GM19455 (cell line): ENCODE data around the gene CRB3.
"Not testable (repeated sequence)": the region's sequence is repeated elsewhere in the genome, so short reads cannot be mapped to it uniquely, and the experiment has no call there.

Experiments
- ATAC-seq: cut with Tn5 transposase; IDR thresholded peaks from one replicate; pipeline ENCODE4 v1.9.1; 2021; ENCODE audit not compliant: unreplicated experiment

CRB3 gene

DNA sequence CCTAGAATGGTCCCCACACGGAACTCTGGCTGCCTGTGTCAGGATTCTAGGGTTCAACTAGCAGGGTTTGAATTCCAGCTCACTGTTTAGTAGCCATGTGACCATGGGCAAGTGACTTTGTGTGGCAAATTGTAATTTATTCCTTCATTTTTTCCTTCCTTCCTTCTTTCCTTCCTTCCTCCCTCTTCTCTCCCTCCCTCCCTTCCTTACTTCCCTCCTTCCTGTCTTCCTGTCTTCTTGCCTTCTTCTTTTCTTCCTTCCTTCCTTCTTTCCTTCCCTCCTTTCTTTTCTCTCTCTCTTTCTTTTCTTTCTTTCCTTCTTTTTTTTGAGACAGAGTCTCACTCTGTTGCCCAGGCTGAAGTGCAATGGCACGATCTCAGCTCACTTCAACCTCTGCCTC lies 26.1 kb downstream of the CRB3 start:
- no peak for ATAC-seq

DNA sequence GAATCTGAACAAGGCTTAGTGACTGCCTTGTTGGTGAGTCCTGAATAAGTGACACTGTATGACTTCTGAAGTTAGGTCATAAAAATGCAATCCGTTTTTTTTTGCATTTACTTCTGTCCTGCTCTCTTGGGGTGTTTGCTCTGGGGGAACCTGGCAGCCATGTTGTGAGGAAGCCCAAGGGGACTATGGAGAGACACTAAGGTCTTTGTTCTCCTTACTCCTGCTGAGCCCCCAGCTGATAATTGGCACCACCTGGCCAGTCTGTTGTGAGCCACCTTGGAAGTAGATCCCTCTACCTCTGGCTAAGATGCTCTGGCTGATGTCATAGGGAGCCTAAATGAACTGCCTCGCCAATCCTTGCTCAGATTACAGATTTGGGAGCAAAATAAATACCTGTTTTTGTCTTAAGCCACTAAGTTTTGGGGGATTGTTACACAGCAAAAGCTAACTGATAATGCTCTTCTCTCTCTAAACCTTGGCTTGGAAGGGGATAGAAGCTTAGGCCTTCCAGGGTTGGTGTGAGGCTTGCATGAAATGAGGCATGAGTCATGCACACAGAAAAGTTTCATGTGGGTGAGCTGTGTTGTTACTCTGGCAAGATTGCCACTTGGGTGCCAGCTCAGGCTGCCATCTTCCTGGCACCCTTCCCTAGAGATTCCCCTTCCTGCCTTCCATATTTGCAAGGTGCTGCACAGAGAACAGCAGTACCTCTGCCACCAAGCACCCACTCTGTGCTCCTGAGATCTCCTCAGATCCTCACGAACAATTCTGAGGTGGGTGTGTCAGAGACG lies 27.9 kb downstream of the CRB3 start:
- no peak for ATAC-seq

DNA sequence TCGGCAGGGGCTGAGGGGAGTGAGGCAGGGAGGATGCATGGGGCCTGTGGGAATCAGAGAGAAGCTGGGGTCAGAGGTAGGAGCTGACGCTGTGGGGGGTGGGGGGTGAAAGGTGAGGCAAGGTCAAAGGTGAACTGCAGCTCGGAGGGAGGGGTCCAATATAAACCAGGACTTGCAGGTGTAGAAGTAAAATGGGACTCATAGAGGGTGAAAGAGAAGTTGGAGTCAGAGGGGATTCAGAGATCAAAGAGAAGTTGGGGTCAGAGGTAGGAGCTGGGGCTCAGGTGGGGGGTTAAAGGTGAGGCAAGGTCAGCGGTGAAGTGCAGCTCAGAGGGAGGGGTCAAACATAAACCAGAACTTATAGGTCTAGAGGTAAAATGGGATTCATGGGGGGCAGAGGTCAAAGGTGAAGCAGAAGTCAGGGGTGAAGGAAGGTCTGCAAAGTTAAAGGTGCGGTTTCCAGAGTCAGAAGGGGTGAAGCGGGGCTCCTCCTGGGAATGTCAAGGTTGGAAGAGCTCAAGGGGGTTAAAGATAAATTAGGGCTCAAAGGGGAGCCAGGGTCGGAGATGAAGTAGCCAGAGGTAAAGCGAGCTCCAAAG lies 30.5 kb downstream of the CRB3 start:
- ATAC-seq: no peak

DNA sequence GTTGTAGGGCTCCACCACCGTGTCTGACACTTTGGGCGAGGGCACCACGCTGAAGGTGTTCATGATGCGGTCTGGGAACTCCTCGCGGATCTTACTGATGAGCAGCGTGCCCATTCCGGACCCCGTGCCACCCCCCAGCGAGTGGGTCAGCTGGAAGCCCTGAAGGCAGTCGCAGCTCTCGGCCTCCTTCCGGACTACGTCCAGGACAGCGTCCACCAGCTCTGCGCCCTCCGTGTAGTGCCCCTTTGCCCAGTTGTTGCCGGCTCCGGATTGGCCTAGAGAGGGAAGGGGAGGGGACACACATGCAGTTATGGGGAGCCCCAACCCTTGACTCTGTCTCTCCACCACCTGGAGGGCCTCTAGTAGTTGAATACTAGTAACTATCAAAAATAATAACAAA lies 31.9 kb downstream of the CRB3 start:
- no peak for ATAC-seq

DNA sequence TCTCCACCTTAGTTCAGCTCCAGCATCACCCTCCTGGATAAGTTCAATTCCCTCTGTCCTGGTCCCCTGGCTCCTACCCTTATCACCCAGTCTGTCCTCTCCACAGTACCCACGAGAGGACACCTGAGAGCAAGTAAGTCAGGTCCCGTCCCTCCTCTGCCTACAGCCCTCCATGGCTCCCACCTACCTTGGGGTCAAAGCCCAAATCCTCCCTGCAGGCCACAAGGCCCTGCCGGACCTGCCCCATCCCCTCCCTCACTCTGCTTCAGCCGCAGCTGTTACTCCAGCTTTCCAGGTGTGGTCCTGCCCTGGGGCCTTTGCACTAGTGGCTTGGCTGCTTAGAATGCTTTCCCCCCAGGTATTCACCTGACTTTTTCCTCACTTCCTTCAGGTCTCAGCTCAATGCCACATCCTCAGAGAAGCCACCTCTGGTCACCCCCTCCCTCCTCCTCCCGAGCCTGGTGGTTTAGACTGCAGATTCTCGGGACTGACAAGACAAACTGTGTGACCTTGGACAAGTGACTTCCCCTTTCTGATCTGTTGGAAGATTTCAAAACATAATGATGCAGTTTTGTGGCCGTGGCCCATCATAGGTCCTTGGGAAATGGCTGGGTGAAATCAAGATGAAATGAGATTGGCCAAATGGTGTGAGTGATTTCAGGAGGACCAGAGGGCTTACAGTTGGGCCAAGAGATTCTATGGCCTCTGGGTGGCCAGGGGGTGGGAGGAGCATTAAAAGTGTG lies 34.4 kb downstream of the CRB3 start:
- no peak for ATAC-seq

DNA sequence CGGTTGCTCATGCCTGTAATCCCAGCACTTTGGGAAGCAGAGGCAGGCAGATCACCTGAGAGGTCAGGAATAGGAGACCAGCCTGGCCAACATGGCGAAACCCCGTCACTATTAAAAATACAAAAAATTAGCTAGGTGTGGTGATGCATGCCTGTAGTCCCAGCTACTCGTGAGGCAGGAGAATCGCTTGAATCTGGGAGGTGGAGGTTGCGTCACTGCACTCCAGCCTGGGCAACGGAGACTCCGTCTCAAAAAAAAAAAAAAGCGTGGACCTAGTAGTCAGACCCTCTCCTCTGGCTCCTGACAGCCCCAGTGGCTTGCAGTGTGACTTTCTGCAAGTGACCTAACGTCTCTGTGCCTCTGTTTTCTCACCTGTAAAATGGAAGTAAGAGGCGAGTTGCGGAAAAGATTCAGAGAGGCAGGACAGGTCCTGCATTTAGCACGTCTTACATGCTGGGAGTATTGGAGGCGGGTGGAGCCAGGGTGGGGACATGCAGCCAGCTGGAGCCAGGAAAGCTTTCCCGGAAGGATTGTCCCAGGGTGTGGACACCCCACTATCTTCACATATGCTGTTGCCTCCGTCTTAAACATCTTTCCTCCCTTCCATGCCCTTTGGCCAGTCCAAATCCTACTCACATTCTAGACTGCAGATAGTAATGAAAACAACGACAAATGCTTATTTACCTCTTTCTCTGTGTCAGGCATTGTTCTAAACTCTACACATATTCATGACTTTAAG lies 35.1 kb downstream of the CRB3 start:
- no peak for ATAC-seq

DNA sequence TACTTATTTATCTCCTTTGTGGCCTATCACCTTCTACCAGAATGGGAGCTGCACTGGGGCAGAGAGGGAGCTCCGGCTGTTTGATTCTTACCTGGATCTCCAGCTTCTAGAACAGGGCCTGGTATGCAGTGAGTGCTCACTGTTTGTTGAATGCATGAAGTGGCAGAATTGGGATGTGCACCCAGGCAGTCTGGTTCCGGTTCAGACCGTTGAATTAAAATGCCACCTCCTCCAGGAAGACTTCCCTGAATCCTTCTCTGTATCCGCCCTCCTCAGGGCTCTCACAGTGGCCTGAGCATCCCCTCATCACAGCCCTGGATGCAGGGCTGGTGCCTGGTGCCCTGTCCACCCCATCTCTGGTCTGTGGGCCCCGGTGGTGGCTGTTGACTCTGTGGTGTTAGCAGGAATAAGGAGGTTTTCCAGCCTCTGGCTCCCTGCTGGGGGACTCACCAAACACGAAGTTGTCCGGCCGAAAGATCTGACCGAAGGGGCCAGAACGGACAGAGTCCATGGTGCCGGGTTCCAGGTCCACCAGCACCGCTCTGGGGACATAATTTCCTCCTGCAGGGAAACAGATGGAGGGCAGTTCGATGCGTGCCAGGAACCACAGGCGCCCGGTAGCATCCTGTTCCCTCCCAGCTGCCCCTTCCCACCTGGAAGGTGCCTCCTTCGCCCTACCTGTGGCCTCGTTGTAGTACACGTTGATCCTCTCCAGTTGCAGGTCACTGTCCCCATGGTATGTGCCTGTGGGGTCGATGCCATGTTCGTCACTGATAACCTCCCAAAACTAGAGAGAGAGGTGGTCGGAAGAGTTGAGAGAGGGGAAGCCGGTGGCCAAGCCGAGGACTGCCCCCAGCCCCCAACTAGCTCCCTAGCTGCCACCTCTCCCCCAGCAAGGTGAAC lies 37.0 kb downstream of the CRB3 start:
- no peak for ATAC-seq

DNA sequence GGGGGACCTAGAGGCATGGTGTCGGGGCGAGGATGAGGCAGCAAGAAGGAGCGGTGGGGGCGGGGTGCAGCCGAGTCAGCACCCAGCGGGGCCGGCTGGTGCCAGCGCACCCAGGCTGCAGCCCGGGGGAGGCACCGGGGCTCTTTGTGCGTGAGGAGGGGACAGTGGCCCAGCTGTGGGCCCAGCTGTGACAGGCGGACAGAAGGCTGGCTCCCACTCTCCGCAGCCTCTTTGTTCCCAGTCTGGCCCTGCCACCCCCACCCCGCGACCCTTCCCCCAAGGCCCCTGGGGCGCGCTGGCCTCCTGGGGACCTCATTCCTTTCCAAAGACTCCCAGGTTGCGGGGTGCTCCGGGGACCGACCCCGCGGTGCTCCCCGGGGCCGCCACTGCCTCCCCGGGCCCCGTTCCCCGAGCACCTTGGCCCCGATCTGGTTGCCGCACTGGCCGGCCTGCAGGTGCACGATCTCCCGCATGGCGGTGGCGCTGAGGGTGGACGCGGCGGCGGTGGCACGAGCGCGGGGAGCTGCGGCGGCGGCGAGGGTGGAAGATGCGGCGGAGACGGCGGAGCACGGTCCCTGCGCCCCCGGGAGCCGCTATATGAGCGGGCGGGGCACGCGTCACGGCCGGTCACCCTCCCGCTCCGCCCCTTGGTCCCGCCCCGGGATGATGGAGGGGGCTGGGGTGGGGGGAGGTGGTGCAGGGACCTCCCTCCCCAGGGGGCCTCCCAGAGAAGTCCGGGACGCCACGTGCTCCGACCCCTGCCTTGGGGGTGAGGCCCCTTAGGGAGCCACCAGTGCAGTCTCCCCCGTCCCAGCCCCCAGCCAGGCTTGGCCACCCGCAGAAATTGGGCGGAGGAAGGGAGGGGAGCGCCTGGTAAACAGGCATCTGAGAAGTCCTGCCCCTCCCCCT lies 37.9 kb downstream of the CRB3 start, which contains the start of gene TUBB4A:
TUBB4A (minus strand) TSS at position 570 of the 909 bp plus-strand sequence; CDS start at position 473, 97 bp downstream.
- ATAC-seq: no peak

DNA sequence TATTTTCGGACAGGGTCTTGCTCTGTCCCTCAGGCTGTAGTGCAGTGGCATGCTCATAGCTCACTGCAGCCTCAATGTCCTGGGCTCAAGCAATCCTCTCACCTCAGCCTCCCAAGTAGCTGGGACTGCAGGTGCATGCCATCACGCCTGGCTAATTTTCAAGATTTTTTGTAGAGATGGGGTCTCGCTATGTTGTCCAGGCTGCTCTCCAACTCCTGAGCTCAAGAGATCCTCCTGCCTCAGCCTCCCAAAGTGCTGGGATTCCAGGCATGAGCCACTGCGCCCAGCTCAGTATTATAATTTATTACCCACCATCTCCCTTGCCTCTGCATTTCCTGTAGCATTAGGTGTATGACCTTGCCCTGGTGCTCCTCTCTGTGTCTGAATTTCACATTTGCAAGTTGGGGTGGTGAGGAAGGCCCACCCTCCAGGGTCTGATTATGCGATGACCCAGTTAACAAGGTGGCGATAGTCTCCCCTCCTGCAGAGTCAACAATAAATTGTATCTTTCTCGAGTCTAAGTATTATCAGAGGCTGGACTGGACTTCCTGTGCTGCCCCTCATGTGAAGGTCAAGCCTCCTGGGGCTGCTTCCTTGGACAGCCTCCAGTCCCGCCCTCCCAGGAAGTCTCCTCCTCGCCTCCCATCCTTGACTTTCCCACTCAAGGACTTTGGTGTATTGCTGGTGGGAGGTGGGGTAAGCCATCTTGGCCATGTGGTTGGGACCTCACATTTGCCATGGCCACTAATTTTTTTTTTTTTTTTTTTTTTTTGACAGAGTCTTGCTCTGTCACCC lies 39.5 kb downstream of the CRB3 start:
- ATAC-seq: no peak

DNA sequence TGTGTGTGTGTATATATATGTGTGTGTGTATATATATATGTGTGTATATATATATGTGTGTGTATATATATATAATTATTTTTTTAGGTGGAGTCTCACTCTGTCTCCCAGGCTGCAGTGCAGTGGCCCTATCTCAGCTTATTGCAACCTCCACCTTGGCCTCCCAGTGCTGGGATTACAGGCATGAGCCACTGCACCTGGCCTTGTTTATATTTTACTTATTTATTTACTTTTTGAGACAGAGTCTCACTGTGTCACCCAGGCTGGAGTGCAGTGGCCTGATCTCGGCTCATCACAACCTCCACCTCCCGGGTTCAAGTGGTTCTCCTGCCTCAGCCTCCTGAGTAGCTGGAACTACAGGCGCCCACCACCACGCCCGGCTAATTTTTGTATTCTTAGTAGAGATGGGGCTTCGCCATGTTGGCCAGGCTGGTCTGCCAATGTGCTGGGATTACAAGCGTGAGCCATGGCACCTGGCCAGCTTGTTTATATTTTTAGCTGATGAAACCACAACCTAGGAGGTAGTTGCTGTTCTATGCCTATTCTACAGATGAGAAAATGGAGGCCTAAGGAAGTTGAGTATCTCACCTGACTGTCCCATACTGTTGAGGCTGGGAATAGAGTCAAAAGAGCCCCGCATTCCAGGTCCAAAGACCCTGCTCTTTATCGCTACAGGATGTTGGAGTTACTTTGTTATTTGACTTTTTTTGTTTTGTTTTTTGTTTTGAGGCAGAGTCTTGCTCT lies 44.1 kb downstream of the CRB3 start:
- not testable (repeated sequence) for ATAC-seq

DNA sequence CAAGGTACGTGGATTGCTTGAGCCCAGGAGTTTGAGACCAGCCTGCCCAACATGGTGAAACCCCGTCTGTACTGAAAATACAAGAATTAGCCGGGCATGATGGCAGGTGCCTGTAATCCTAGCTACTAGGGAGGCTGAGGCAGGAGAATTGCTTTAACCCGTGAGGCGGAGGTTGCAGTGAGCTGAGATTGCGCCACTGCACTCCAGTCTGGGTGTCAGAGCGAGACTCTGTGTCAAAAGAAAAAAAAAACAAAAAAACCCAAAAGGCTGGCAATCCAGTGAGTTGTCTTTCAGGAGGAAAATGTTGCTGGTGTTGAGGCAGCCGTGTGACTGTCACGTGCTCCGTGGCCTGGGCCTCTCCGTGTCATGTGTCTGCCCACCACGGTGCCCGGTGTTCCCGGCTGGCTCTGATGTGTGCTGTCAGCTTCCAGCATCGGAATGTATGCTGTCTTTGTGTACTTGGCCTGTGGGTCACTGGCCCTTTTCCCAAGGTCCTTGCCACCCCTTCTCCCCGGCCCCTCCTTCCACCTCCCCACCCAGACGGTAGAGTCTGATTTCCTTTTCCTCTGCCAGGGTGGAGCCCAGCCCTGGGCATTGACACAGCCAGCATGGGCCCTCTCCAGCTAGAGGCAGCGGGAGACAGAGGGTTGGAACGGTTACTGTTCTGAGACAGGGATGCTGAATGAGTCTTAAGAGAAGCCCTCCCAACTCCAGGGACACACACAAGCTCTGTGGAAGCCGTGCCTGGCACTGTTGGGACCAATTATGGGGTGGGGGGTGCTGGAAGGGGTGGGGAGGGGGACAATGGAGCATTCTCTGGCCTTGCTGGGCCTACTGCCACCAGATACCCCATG lies 45.3 kb downstream of the CRB3 start:
- no peak for ATAC-seq

DNA sequence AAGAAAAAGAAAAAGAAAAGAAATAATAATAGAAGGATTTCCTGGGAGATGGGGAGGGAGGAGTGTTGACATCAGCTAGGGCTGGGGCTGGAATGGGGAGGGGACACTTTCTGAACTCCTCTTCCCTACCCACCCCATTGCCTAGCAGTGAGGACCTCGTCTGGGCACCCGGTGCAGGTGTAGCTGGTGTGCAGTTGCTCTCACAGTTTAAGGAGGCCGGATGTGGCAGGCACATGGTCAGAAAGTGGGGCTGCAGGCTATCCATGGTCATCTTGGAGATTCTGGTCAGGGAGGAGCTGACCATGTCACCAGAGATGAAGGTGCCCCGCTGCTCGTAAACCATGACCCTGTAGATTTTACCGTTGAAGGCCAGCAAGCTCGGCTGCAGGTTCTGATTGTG lies 46.5 kb downstream of the CRB3 start:
- no peak for ATAC-seq

DNA sequence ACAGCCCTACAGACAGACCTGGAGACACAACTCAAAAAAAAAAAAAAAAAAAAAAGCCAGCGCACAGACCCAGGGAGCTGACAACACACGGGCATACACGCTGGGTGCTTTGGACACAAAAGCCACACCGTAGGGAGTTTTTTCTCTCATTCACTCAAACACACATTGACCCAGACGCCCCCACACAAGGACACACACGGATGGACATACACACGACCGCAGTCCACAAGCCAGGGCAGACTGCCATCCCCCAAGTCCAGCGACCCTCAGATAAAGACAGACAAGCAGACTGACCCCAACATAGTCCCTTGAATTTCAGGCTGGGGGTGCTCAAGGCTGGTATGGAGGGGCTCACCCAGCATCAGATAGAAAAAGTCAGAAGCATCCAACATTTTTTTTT lies 50.0 kb downstream of the CRB3 start:
- no peak for ATAC-seq

DNA sequence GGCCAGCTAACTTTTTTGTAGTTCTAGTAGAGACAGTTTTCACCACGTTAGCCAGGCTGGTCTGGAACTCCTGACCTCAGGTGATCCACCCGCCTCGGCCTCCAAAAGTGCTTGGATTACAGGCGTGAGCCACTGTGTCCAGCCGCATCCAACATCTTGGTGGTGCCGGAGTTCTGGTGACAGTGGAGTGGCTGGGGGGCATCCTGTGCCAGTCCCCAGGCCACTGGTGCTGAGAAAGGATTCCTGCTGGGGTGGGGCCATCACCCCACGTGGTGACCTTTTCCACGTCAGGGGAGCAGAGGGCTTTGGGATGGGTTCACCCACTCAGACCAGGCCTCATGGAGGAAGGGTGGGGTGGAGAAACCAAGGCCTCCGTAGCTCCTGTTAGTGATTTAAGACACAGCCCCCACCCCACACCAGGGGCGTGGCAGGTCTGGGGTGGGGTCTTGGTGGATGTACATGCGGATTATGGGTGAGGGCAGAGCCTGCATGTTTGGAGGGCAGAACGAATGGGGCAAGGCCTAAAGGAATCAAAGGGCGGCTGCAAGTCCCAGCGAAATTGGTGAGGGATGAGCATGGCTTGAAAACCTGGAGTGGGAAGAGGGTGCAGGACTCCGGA lies 51.0 kb downstream of the CRB3 start:
- ATAC-seq: no peak

DNA sequence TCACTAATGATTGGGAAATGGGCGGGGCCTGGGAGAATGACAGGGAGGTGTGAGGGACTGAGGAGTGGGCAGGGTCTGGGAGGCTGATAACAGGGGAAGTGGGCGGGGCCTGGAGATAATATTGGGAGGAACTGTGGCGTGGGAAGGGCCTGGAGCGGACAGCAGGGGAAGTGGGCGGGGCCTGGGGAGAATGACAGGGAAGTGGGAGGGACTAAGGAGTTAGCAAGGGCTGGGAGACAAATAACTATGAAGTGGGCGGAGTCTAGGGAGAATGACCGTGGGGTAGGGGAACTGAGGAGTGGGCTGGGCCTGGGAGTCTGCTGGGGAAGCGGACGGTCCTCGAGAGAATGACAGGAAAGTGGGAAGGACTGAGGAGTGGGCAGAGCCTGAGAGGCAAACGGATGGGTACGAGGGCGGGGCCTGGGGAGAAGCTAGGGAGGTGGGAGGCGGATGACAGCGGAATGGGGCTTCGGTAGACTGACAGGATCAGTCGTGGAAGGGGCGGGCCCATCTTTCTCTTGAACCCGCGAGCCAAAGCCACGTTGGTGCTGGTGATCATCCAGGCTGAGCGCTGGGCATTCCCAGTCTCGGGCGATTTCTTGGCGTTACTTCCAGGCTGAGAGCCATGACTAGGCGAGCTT lies 52.1 kb downstream of the CRB3 start:
- peak; percentile 39 for ATAC-seq
